Natural killer cell (primary cell): Measurements from ENCODE around the gene NEDD4. TPM values are rescaled to one million over a fixed set of nuclear protein-coding genes. Genes with fewer than 3 reads are reported as not detected.

ENCODE experiments used
- ATAC-seq, 3 donors: fragments of 150-1000 bp in 2 of 3; fragments of 200-7000 bp in 1 of 3; cut with Tn5 transposase; 1 replicate in 1 of 3; 2 replicates in 2 of 3; pipeline ENCODE4 v1.10.0; 2021; ENCODE audit warnings: mild to moderate bottlenecking in 2 of 3, moderate library complexity in 2 of 3
- DNase-seq, 2 donors: peaks; one replicate each; pipeline versions ENCODE4 v3.0.0 to v3.0.0-alpha.2; 2013 to 2021; ENCODE audit warnings: mixed read lengths in 1 of 2
- H3K27ac ChIP-seq: one replicate; pipeline ENCODE4 v1.5.1; 2013; ENCODE audit warnings: mild to moderate bottlenecking, low read length
- H3K27me3 ChIP-seq: one replicate; pipeline ENCODE4 v1.6.1; 2013; ENCODE audit warnings: low read length; ENCODE audit not compliant: control insufficient read depth, insufficient read depth
- H3K36me3 ChIP-seq: one replicate; pipeline ENCODE4 v1.6.1; 2013; ENCODE audit warnings: low read length; ENCODE audit not compliant: control insufficient read depth, insufficient read depth
- H3K4me1 ChIP-seq: one replicate; pipeline ENCODE4 v1.6.1; 2013; ENCODE audit warnings: low read length; ENCODE audit not compliant: control insufficient read depth, insufficient read depth
- H3K4me3 ChIP-seq: one replicate; pipeline ENCODE4 v1.5.1; 2013; ENCODE audit warnings: low read length
- H3K9me3 ChIP-seq: one replicate; pipeline ENCODE4 v1.6.1; 2013; ENCODE audit warnings: low read length; ENCODE audit not compliant: control insufficient read depth, insufficient read depth
- H3K27ac Mint-ChIP-seq, 2 donors: one replicate each; pipeline ENCODE4 v1.8.0; 2022; ENCODE audit warnings: mild to moderate bottlenecking in 2 of 2, mixed read lengths in 2 of 2, moderate library complexity in 1 of 2
- H3K27me3 Mint-ChIP-seq, 2 donors: one replicate each; pipeline ENCODE4 v1.8.0; 2022; ENCODE audit warnings: low read depth in 2 of 2, mixed read lengths in 2 of 2
- H3K36me3 Mint-ChIP-seq: one replicate; pipeline ENCODE4 v1.8.0; 2022; ENCODE audit warnings: mixed read lengths
- H3K4me1 Mint-ChIP-seq, 2 donors: one replicate each; pipeline ENCODE4 v1.8.0; 2022; ENCODE audit warnings: mixed read lengths in 2 of 2
- H3K4me3 Mint-ChIP-seq: one replicate; pipeline ENCODE4 v1.8.0; 2022; ENCODE audit warnings: mild to moderate bottlenecking, moderate library complexity, mixed read lengths
- H3K9me3 Mint-ChIP-seq, 2 donors: one replicate each; pipeline ENCODE4 v1.8.0; 2022; ENCODE audit warnings: mixed read lengths in 2 of 2
- CTCF ChIP-seq: fragments of 200-600 bp; IDR thresholded peaks from one replicate; pipeline ENCODE4 v1.8.0; 2022; ENCODE audit warnings: antibody characterized with exemption
- WGBS: methylation state at CpG from one replicate; pipeline ENCODE4 v1.1.7; 2013; ENCODE audit warnings: missing lambda C conversion rate; ENCODE audit not compliant: insufficient coverage; 5-methylcytosine and 5-hydroxymethylcytosine counted together
- intact Hi-C: fragments of 100-400 bp; cut with micrococcal nuclease; formaldehyde crosslinking; loops from one replicate; pipeline ENCODE4 v1.14.2; 2022
- total RNA-seq, 4 donors: library from RNA; stranded (reverse); fragments of 120-200 nt in 1 of 4; gene quantifications; one replicate each; pipeline versions ENCODE4 v1.2.3 to v1.2.4, GENCODE V29; 2013 to 2022

The NEDD4 gene
- total RNA-seq, 3 donors from 2014 or later (not counting 1 experiment from before 2014, with no cell fraction given): 6.9 to 9.1 (median 7.8) TPM

GRCh38 chr15:55970286-55970685, 23.1 kb downstream of the NEDD4 start:
- Histone ChIP-seq H3K36me3 (no peaks in the 10 kb centered on the region), H3K27ac (no peak overlapping the region), H3K4me1 (no peaks in the 10 kb centered on the region), H3K4me3 (no peak overlapping the region), H3K27me3 (no peaks in the 10 kb centered on the region), H3K9me3 (no peaks in the 10 kb centered on the region)
- H3K9me3 Mint-ChIP-seq: no peaks in the 10 kb centered on the region
- ATAC-seq (no peak), DNase-seq (no peak)
- intact Hi-C loops: no loop called here
- H3K27ac Mint-ChIP-seq: no peak overlapping the region
- H3K36me3 Mint-ChIP-seq: no peaks in the 10 kb centered on the region
- 88% methylated on average over 1 of the region's 1 CpG for WGBS
- no peak overlapping the region for H3K4me3 Mint-ChIP-seq
- H3K27me3 Mint-ChIP-seq: no peaks in the 10 kb centered on the region
- H3K4me1 Mint-ChIP-seq: peaks cover 0 to 7% of the 10 kb centered on the region in 2 donors
- TF ChIP-seq CTCF: no peak

- no peak for TF ChIP-seq CTCF
- no peak overlapping the region for H3K4me3 Mint-ChIP-seq
- H3K9me3 Mint-ChIP-seq: no peaks in the 10 kb centered on the region
- H3K4me3 ChIP-seq: no peak overlapping the region
- DNase-seq (no peak), ATAC-seq (no peak)
- no peaks in the 10 kb centered on the region for H3K9me3 ChIP-seq
- H3K27me3 ChIP-seq: no peaks in the 10 kb centered on the region
- H3K4me1 ChIP-seq: no peaks in the 10 kb centered on the region
- intact Hi-C loops: no loop called here
- WGBS: 73% methylated on average over 3 of the region's 3 CpGs
- no peaks in the 10 kb centered on the region for H3K36me3 Mint-ChIP-seq
- H3K27ac Mint-ChIP-seq: no peak overlapping the region
- H3K36me3 ChIP-seq: no peaks in the 10 kb centered on the region
- no peaks in the 10 kb centered on the region for H3K27me3 Mint-ChIP-seq
- peaks cover 0 to 7% of the 10 kb centered on the region in 2 donors for H3K4me1 Mint-ChIP-seq
- H3K27ac ChIP-seq: no peak overlapping the region
These were observed 23.8 kb downstream of the NEDD4 start for GRCh38 chr15:55969582-55969981.

- H3K27ac Mint-ChIP-seq: no peak overlapping the region
- H3K27me3 Mint-ChIP-seq: no peaks in the 10 kb centered on the region
- no peak for TF ChIP-seq CTCF
- no peak overlapping the region for H3K4me3 Mint-ChIP-seq
- Histone ChIP-seq H3K4me1 (no peaks in the 10 kb centered on the region), H3K27ac (no peak overlapping the region), H3K27me3 (no peaks in the 10 kb centered on the region), H3K36me3 (no peaks in the 10 kb centered on the region), H3K9me3 (no peaks in the 10 kb centered on the region), H3K4me3 (no peak overlapping the region)
- WGBS: 100% methylated on average over 4 of the region's 4 CpGs
- DNase-seq: no peak
- ATAC-seq: no peak
- H3K36me3 Mint-ChIP-seq: no peaks in the 10 kb centered on the region
- H3K4me1 Mint-ChIP-seq: peaks cover 0 to 7% of the 10 kb centered on the region in 2 donors
- intact Hi-C loops: no loop called here
- H3K9me3 Mint-ChIP-seq: no peaks in the 10 kb centered on the region
These were observed 24.5 kb downstream of the NEDD4 start for GRCh38 chr15:55968923-55969322.

GRCh38 chr15:55965091-55965490, 28.3 kb downstream of the NEDD4 start:
- WGBS: 91% methylated on average over 3 of the region's 3 CpGs
- H3K36me3 ChIP-seq: no peaks in the 10 kb centered on the region
- H3K27ac ChIP-seq: no peak overlapping the region
- no peak for ATAC-seq
- H3K4me1 ChIP-seq: no peaks in the 10 kb centered on the region
- intact Hi-C loops: no loop called here
- peaks cover 0 to 7% of the 10 kb centered on the region in 2 donors for H3K4me1 Mint-ChIP-seq
- no peak for TF ChIP-seq CTCF
- DNase-seq: no peak
- H3K4me3 ChIP-seq: no peak overlapping the region
- H3K4me3 Mint-ChIP-seq: no peak overlapping the region
- H3K27ac Mint-ChIP-seq: no peak overlapping the region
- no peaks in the 10 kb centered on the region for H3K9me3 ChIP-seq
- H3K27me3 ChIP-seq: no peaks in the 10 kb centered on the region
- no peaks in the 10 kb centered on the region for H3K27me3 Mint-ChIP-seq
- H3K9me3 Mint-ChIP-seq: no peaks in the 10 kb centered on the region
- H3K36me3 Mint-ChIP-seq: no peaks in the 10 kb centered on the region
